DOHH2 (cell line): ENCODE measurements around the gene DTNB.

Source experiments
- EZH2phosphoT487 ChIP-seq: fragments of 200-600 bp; sonication (generic); IDR thresholded peaks from 2 replicates; pipeline ENCODE4 v1.6.1; 2017; ENCODE audit warnings: borderline replicate concordance, mild to moderate bottlenecking, antibody characterized with exemption, low read length, moderate library complexity, mixed read lengths
- TF ChIP-seq, protein P1 (sequence below): fragments of 200-600 bp; sonication (generic); IDR thresholded peaks from one replicate; pipeline ENCODE4 v1.5.1; 2014; ENCODE audit warnings: antibody characterized with exemption, mild to moderate bottlenecking, low read depth, low read length; ENCODE audit not compliant: poor library complexity, severe bottlenecking

- TF ChIP-seq, protein P1, sequence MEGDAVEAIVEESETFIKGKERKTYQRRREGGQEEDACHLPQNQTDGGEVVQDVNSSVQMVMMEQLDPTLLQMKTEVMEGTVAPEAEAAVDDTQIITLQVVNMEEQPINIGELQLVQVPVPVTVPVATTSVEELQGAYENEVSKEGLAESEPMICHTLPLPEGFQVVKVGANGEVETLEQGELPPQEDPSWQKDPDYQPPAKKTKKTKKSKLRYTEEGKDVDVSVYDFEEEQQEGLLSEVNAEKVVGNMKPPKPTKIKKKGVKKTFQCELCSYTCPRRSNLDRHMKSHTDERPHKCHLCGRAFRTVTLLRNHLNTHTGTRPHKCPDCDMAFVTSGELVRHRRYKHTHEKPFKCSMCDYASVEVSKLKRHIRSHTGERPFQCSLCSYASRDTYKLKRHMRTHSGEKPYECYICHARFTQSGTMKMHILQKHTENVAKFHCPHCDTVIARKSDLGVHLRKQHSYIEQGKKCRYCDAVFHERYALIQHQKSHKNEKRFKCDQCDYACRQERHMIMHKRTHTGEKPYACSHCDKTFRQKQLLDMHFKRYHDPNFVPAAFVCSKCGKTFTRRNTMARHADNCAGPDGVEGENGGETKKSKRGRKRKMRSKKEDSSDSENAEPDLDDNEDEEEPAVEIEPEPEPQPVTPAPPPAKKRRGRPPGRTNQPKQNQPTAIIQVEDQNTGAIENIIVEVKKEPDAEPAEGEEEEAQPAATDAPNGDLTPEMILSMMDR, result no peak
- no peak for TF ChIP-seq EZH2phosphoT487
Observed at GRCh38 chr2:25381502-25381901, 291.9 kb downstream of the DTNB start.
